Fibroblast of the aortic adventitia (primary cell): ENCODE results near the gene AMIGO3. TPM values are rescaled to one million over a fixed set of nuclear protein-coding genes. Genes with fewer than 3 reads are reported as not detected.

Source experiments
- DNase-seq: peaks from one replicate; pipeline ENCODE4 v3.0.0-alpha.2; 2010; ENCODE audit warnings: low read depth
- H3K4me3 ChIP-seq: 2 replicates; pipeline ENCODE4 v1.5.1; 2011; ENCODE audit warnings: low read depth, mild to moderate bottlenecking, control low read depth, low read length, moderate library complexity
- CTCF ChIP-seq: IDR thresholded peaks from 2 replicates; pipeline ENCODE4 v1.5.1; 2011; ENCODE audit warnings: mild to moderate bottlenecking, low read length, control low read depth, inconsistent platforms; ENCODE audit not compliant: insufficient read depth
- total RNA-seq: library from RNA; depleted of rRNA; stranded (reverse); fragments of >200 nt; gene quantifications from 2 replicates; pipeline ENCODE4 v1.2.3, GENCODE V29; 2012; ENCODE audit warnings: low replicate concordance

AMIGO3 gene
- total RNA-seq, 1 donor = 0.27 TPM

DNA sequence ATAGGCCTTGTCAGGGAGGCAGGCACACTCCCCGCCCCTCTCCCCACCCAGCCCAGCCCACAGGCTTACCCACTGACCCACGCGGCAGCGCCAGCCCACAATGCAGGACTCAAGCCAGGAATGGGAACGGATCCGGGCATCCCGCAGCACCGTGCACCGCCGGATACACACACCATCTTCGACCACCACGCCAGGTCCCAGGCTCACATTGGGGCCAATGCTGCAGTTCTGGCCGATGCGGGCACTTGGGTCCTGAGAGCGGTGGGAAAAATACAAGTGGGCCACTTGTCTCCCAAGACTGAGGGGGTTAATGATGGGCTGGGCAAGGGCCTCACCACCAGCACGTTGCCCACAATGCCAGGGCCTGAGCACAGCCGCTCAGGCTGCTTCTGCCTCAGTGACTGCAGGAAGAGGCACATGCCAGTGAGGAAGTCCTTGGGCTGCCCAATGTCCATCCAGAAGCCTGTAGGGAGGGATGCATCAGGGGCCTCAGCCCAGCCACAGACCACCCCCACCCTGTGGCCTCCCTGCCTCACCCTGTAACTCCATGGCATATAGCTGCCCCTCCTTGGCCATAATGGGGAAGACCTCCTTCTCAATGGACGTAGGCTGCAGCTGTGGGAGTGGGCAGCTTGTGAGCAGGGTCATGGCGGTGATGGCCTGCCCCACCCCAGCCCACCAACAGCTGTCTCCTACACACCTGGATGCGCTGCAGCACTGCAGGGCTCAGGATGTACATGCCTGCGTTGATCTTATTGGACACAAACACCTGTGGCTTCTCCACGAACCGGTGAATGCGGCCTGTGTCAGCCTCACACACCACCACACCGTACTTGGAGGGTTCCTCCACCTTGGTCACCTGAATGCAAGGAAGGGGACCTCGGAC lies 2.7 kb upstream of the AMIGO3 start:
- H3K4me3 ChIP-seq = peak overlapping the region; percentile 100
- DNase-seq = no peak
- TF ChIP-seq CTCF = no peak

DNA sequence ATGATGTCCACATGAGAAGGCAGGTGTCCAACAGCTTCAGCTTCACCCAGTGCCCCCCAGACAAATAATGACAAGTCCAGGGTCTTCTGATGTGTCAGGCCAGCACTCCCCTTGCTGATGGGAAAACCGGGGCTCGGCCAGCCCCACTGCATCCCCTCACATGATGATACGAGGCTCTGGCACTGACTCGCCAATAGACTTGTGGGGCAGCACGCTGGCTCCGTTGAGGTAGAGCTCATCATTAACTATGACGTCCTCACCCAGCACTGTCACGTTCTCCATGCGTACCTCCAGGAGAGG lies 2.1 kb upstream of the AMIGO3 start:
- TF ChIP-seq CTCF = no peak
- no peak overlapping the region for H3K4me3 ChIP-seq
- no peak for DNase-seq

- TF ChIP-seq CTCF = no peak
- DNase-seq = no peak
- H3K4me3 ChIP-seq = no peak overlapping the region
Measured at GRCh38 chr3:49720855-49721595, 1.5 kb upstream of the AMIGO3 start.

DNA sequence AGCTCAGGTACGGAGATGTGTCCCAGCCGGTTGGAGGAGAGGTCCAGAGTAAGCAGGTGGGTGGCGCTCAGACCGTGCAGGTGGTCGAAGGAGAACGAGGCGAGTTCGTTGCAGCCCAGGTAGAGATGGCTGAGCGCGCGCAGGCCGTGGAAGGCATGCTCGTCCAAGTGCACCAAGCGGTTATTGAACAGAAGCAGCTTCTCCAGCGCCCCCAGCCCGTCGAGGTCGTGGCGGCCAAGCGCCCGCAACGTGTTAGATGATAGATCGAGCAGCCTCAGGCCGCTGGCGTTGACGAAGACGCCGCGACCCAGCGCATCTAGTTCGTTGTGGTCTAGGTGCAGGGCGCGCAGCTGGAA lies 648 bp downstream of the AMIGO3 start:
- DNase-seq = no peak
- peak overlapping the region; percentile 68 for H3K4me3 ChIP-seq
- no peak for TF ChIP-seq CTCF

GRCh38 chr3:49717959-49718857 lies 1.3 kb downstream of the AMIGO3 start:
- H3K4me3 ChIP-seq = no peak overlapping the region
- DNase-seq = no peak
- no peak for TF ChIP-seq CTCF

GRCh38 chr3:49717211-49717958 lies 2.1 kb downstream of the AMIGO3 start:
- no peak overlapping the region for H3K4me3 ChIP-seq
- TF ChIP-seq CTCF = no peak
- no peak for DNase-seq
